K562 (cell line): ENCODE measurements around the gene ERG28. TPM values are rescaled to one million over a fixed set of nuclear protein-coding genes. Genes with fewer than 3 reads are reported as not detected.
A peak's percentile ranks its signal among the peaks of the same experiment; 100 is the strongest.

Experiments
- ATAC-seq: fragments of 200-7000 bp; cut with Tn5 transposase; 3 replicates; pipeline ENCODE4 v1.9.1; 2020; ENCODE audit warnings: moderate library complexity
- BruUV-seq: library from RNA; stranded (reverse); fragments of 400-500 nt; replicated peaks from 2 replicates; lab custom pipeline; 2021; lab: Mats Ljungman, UMichigan
- CTCF ChIA-PET: fragments of 300-600 bp; formaldehyde crosslinking; extraction: SDS; loops from one replicate; lab custom pipeline; 2021; ENCODE audit warnings: low intra/inter-chr PET ratio; lab: Yijun Ruan, JAX
- POLR2A ChIA-PET: fragments of 300-600, 350-650 bp; sonication (Branson Sonifier 250); formaldehyde crosslinking; extraction: SDS; loops from one replicate; lab custom pipeline; 2021; ENCODE audit warnings: antibody characterized with exemption, inconsistent platforms; lab: Yijun Ruan, JAX
- DNase-seq, 4 experiments: peaks; one replicate each; pipeline versions ENCODE4 v3.0.0 to v3.0.0-alpha.2; 2011 to 2018; ENCODE audit warnings: low spot score in 3 of 4, mixed read lengths in 3 of 4; ENCODE audit errors: extremely low read depth in 1 of 4
- FAIRE-seq: peaks from 2 replicates; lab custom pipeline; 2011; peaks lifted over from hg19 to GRCh38; lab: Jason Lieb, UNC
- H2AFZ ChIP-seq: 2 replicates; pipeline ENCODE4 v1.6.0; 2011; ENCODE audit warnings: low read depth, low read length, control low read depth, inconsistent platforms
- H3K27ac ChIP-seq: fragments of 200-600 bp; 3 replicates; pipeline ENCODE4 v1.8.0; 2011; ENCODE audit warnings: low read depth, mild to moderate bottlenecking, control low read depth, inconsistent platforms, low read length, moderate library complexity, mixed read lengths; ENCODE audit errors: extremely low read depth
- H3K27me3 ChIP-seq, 2 experiments: fragments of 300-600 bp in 1 of 2; 2 replicates in 1 of 2; 3 replicates in 1 of 2; pipeline versions ENCODE4 v1.6.0 to v1.8.0; 2011; ENCODE audit warnings: inconsistent platforms in 2 of 2, low read length in 2 of 2, mild to moderate bottlenecking in 1 of 2, mixed read lengths in 1 of 2, moderate library complexity in 1 of 2; ENCODE audit not compliant: control insufficient read depth in 2 of 2, insufficient read depth in 2 of 2
- H3K36me3 ChIP-seq: fragments of 300-600 bp; 3 replicates; pipeline ENCODE4 v1.8.0; 2011; ENCODE audit warnings: mild to moderate bottlenecking, low read length, inconsistent platforms; ENCODE audit not compliant: control insufficient read depth, insufficient read depth
- H3K4me1 ChIP-seq, 2 experiments: fragments of 200-600 bp in 1 of 2; replicated peaks in 1 of 2; 2 replicates in 1 of 2; 3 replicates in 1 of 2; pipeline versions ENCODE4 v1.5.1 to v1.8.0; 2011; ENCODE audit warnings: inconsistent platforms in 2 of 2, low read length in 2 of 2, mild to moderate bottlenecking in 1 of 2, mixed read lengths in 1 of 2, moderate library complexity in 1 of 2; ENCODE audit not compliant: control insufficient read depth in 2 of 2, insufficient read depth in 2 of 2
- H3K4me2 ChIP-seq: 2 replicates; pipeline ENCODE4 v1.6.1; 2011; ENCODE audit warnings: low read length, control low read depth, inconsistent platforms, mixed read lengths; ENCODE audit not compliant: insufficient read depth
- H3K4me3 ChIP-seq: fragments of 200-600 bp; sonication (generic), shearing (Covaris generic); 2 replicates; pipeline ENCODE4 v1.5.1; 2016; ENCODE audit warnings: control low read depth, inconsistent platforms
- H3K79me2 ChIP-seq: fragments of 200-600 bp; 3 replicates; pipeline ENCODE4 v1.8.0; 2011; ENCODE audit warnings: low read length, inconsistent platforms; ENCODE audit not compliant: control insufficient read depth, insufficient read depth
- H3K9ac ChIP-seq, 2 experiments: 2 replicates each; pipeline versions ENCODE4 v1.6.0 to v1.6.1; 2011; ENCODE audit warnings: low read depth in 2 of 2, low read length in 2 of 2, control low read depth in 1 of 2, inconsistent platforms in 1 of 2, mild to moderate bottlenecking in 1 of 2, mixed read lengths in 1 of 2; ENCODE audit not compliant: insufficient read depth in 1 of 2
- H3K9me1 ChIP-seq: one replicate; pipeline ENCODE4 v1.6.0; 2011; ENCODE audit warnings: inconsistent platforms, mild to moderate bottlenecking, low read length, moderate library complexity; ENCODE audit not compliant: control insufficient read depth, insufficient read depth
- H3K9me3 ChIP-seq: replicated peaks from 2 replicates; pipeline ENCODE4 v1.5.1; 2011; ENCODE audit warnings: low read depth, low read length, inconsistent platforms; ENCODE audit not compliant: control insufficient read depth, insufficient read depth
- H4K20me1 ChIP-seq: replicated peaks from 2 replicates; pipeline ENCODE4 v1.6.1; 2011; ENCODE audit warnings: low read length, inconsistent platforms, mixed read lengths; ENCODE audit not compliant: control insufficient read depth, insufficient read depth
- ARID1B ChIP-seq: fragments of 450-650 bp; IDR thresholded peaks from 2 replicates; pipeline ENCODE4 v1.6.1; 2016; ENCODE audit warnings: antibody characterized with exemption, mild to moderate bottlenecking, inconsistent platforms
- HDGF ChIP-seq: fragments of 450-650 bp; IDR thresholded peaks from 2 replicates; pipeline ENCODE4 v1.6.1; 2016
- NUFIP1 ChIP-seq: fragments of 450-650 bp; IDR thresholded peaks from 2 replicates; pipeline ENCODE4 v1.6.1; 2018; ENCODE audit not compliant: partially characterized antibody
- PHF8 ChIP-seq: fragments of 200-600 bp; sonication (generic); IDR thresholded peaks from 2 replicates; pipeline ENCODE4 v1.6.1; 2012; ENCODE audit warnings: mixed run types, mild to moderate bottlenecking, inconsistent platforms, low read length, moderate library complexity, borderline replicate concordance
- PYGO2 ChIP-seq: fragments of 450-650 bp; IDR thresholded peaks from 2 replicates; pipeline ENCODE4 v1.6.1; 2016; ENCODE audit warnings: mild to moderate bottlenecking, missing genetic modification characterization, moderate library complexity, missing compliant biosample characterization
- RBM25 ChIP-seq: fragments of 200-400 bp; formaldehyde crosslinking; IDR thresholded peaks from 2 replicates; pipeline ENCODE4 v1.6.1; 2018; ENCODE audit warnings: low read length, low read depth, moderate library complexity; ENCODE audit not compliant: severe bottlenecking
- WGBS: fragments of 100-300 bp; shearing (Covaris generic); methylation state at CpG from one replicate; pipeline ENCODE4 v1.1.6; 2016; ENCODE audit warnings: low coverage, mixed read lengths; ENCODE audit not compliant: insufficient coverage; ENCODE audit errors: missing lambda C conversion rate; 5-methylcytosine and 5-hydroxymethylcytosine counted together
- in situ Hi-C: fragments of 300-500 bp; cut with MboI; formaldehyde crosslinking; loops from 4 replicates; pipeline ENCODE4 v1.15.0; 2018; ENCODE audit warnings: inconsistent platforms, mixed read lengths
- intact Hi-C: fragments of 100-400 bp; cut with micrococcal nuclease; formaldehyde crosslinking; loops from 2 replicates; pipeline ENCODE4 v1.14.2; 2022
- polyA plus RNA-seq, 8 experiments: library from polyadenylated mRNA; depleted of rRNA in 4 of 8; stranded (reverse) in 5 of 8; unstranded in 3 of 8; fragments of >200 nt; fragmentation: Nextera tagmentation in 2 of 8; fragmentation: Illumina TruSeq in 1 of 8; extraction: Ambion mirVana in 2 of 8; extraction: Trizol in 1 of 8; gene quantifications; 2 replicates each; pipeline versions ENCODE4 v1.2.1 to v1.2.3, GENCODE V29; 2011 to 2014; ENCODE audit warnings: inconsistent platforms in 1 of 8, missing spikeins in 1 of 8
- total RNA-seq, 7 experiments: library from RNA; depleted of rRNA in 6 of 7; stranded (reverse); fragments of >200 nt in 6 of 7; fragmentation: Illumina TruSeq in 2 of 7; extraction: Trizol in 2 of 7; gene quantifications; 2 replicates each; pipeline versions ENCODE4 v1.2.1 to v1.2.3, GENCODE V29; 2011 to 2021; ENCODE audit warnings: low replicate concordance in 1 of 7
- TF ChIP-seq, protein P1 (sequence below): fragments of 450-650 bp; IDR thresholded peaks from 2 replicates; pipeline ENCODE4 v1.6.1; 2017; ENCODE audit warnings: mild to moderate bottlenecking, moderate library complexity

Gene ERG28
- total and polyA plus RNA-seq, 9 of the 15 experiments (the other 6 are each of a cell fraction or from before 2014, with no cell fraction given), result 3.1 to 34.2 (median 14.2) TPM

GRCh38 chr14:75661499-75661814 is 781 bp upstream of the ERG28 start (continued):
- TF ChIP-seq PHF8, result peak; percentile 11; the same call in 1 of the 2 replicates
- TF ChIP-seq, protein P1, sequence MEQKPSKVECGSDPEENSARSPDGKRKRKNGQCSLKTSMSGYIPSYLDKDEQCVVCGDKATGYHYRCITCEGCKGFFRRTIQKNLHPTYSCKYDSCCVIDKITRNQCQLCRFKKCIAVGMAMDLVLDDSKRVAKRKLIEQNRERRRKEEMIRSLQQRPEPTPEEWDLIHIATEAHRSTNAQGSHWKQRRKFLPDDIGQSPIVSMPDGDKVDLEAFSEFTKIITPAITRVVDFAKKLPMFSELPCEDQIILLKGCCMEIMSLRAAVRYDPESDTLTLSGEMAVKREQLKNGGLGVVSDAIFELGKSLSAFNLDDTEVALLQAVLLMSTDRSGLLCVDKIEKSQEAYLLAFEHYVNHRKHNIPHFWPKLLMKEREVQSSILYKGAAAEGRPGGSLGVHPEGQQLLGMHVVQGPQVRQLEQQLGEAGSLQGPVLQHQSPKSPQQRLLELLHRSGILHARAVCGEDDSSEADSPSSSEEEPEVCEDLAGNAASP, result no peak
- TF ChIP-seq NUFIP1, result no peak
- TF ChIP-seq HDGF, result no peak
- no peak for TF ChIP-seq ARID1B

DNA sequence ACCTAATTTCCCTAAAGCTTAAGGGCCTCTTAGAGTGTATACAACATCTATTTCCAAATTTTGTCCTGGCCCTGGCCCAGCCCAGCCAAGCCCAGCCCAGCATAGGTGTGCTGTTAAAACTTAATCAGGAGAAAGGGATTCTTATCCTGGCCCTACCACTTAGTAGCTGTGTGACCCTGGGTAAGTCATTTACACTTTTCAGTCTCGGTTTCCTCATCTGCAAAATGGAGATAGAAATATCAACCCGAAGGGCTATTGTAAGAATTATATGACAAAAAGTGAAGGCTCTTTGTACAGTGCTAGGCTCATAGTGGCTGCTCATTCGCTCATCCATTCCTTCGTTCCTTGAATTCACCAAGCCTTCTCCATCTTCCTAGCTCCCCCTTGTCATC is 442 bp downstream of the ERG28 start:
- TSS peak; percentile 71 for BruUV-seq
- TF ChIP-seq PYGO2 (tag) (no peak), RBM25 (peak; percentile 48)
- ChIA-PET CTCF (no interaction called here), POLR2A (interaction anchor here (0.5 to 1.3 kb wide), 4 partner anchors 11 to 631 kb away, joined by 3 to 4 read pairs (median 4); no protein-coding TSS in a partner anchor)
- H3K79me2 ChIP-seq, result peaks cover 25% of the 10 kb centered on the region
- H3K27ac ChIP-seq, result peak overlapping the region; percentile 71
- peaks cover 0 to 4% of the 10 kb centered on the region in 2 experiments; a peak in 4 of 5 replicates for H3K4me1 ChIP-seq
- DNase-seq, result no peak
- peak overlapping the region; percentile 96 for H3K4me3 ChIP-seq
- H3K27me3 ChIP-seq, result no peaks in the 10 kb centered on the region
- H3K4me2 ChIP-seq, result peak overlapping the region; percentile 91
- 3% methylated on average over 4 of the region's 4 CpGs for WGBS
- H2AFZ ChIP-seq, result peak overlapping the region; percentile 90
- H4K20me1 ChIP-seq, result no peaks in the 10 kb centered on the region
- in situ Hi-C loops (loop anchor here (25.0 kb wide), 1 partner anchor 523 kb away; the partner anchor contains the start of gene NEK9), intact Hi-C loops (no loop called here)
- no peaks in the 10 kb centered on the region for H3K9me3 ChIP-seq
- H3K36me3 ChIP-seq, result peaks cover 33% of the 10 kb centered on the region; the same call in 2 of the 3 replicates
- ATAC-seq, result no peak
- no peak for FAIRE-seq
- H3K9ac ChIP-seq, result peak overlapping the region; percentile 68 to 97
- no peaks in the 10 kb centered on the region for H3K9me1 ChIP-seq
